ENCODE measurements around the gene ERP44. TPM values are rescaled to one million over a fixed set of nuclear protein-coding genes. Genes with fewer than 3 reads are reported as not detected.
"Not testable (repeated sequence)": the region's sequence is repeated elsewhere in the genome, so short reads cannot be mapped to it uniquely, and the experiment has no call there.

ERP44 gene
- polyA plus RNA-seq, 1 donor = 17.1 TPM

DNA sequence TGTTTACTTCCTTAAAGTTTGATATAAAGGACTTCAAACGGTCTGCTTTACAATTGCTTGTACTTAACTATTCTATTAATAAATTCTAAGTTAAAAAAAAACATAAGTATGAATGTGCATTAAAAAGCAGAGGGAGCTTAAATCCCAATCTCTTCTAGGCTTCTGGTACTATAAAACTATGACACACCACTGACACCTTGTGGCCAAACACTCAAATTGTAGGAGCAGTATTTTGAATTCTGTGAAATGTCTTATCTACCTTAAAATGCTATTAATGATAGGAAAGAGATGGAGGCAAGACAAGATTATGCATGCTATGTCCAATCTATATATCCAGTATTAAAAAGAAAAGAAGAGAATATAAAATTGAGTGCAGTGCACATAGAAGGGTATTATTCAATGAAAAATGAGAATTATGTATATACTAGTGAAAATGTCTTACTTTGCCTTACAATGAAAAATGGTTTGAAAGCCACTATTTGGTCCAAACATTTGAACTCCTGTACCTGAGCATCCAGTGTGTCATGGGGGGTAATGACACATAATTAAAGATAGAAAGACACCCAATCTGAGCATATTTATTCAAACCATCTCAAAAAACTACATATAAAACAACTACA lies 87.6 kb downstream of the ERP44 start:
- DNase-seq = no peak

- DNase-seq = no peak
These were observed 99.0 kb downstream of the ERP44 start for GRCh38 chr9:99999797-100000196.

- no peak for DNase-seq
These were observed 99.9 kb downstream of the ERP44 start for GRCh38 chr9:99998866-99999265.

DNA sequence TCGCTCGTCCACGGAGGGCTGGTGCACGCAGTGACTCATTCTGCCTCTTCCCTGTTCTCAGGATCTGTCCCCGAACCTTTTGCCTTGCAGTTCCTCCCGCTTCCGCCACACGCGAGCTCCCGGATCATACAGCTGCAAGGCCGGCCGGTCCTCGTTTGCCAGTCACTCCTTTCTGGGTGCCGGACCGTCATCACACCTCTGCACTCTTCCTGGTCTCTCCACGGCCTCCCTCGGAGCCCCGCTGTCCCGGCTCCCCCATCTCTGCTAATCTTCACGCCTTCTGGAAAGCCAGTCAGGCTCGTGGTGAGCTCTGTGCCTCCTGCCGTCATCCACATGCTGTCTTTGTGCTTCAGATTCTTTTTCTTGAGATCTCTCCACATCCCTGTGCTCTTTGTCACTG lies 100.5 kb downstream of the ERP44 start:
- DNase-seq = no peak

GRCh38 chr9:99990508-99990907 lies 108.3 kb downstream of the ERP44 start:
- DNase-seq = not testable (repeated sequence)

GRCh38 chr9:99986642-99987041 lies 112.2 kb downstream of the ERP44 start:
- DNase-seq = no peak

DNA sequence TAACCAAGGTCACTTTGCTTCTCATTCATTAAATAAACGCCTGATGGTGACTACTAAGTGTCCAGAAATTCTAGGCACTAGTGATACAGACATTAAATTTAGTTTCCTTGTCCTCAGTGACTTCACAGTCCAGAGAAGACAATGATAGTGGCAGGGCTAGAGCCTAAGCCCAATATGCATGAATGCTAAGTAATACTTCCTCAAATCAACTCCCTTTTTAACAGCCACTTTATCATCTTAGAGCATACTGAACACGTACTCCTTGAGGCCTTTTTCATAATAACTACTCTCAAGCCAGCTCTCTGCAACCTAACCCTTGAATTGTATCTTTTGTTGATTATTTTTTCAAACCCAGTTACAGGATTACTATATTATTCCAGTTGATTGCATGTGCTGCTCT lies 118.2 kb downstream of the ERP44 start:
- no peak for DNase-seq

GRCh38 chr9:99978221-99978620 lies 120.6 kb downstream of the ERP44 start:
- no peak for DNase-seq

DNA sequence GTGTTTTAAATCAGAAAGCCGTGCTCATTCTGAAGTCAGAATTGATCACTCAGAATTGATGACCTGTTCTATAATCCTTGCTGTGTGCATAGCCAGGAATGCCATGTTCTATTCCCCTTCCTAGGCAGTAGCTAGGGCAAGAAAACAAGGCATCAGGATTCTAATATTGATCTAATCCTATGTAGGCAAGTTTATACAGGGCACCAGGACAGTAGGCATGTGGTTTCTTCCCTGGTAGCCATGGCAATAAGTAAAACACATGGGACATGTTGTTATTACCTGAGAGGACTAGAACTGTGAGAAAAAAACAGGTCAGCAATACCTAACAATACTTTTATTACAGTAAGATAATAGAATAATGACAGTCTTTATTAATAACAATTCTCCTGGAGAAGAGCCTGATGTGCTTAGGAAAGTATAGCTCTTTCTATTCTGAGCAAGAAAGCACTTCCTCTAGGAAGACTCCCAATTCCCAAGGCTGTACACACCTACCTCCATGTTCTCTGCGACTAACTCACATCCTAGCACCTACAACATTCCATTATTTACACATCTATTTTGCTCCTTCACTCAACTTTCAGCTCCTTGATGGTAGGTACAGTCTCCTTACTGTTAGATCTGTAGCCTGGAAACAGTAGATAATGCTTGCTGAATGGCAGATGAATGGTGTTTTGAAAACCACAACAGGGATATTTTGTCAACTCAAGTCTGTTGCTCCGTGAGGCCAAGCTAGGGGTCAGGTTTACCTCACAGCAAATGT lies 121.6 kb downstream of the ERP44 start:
- no peak for DNase-seq

GRCh38 chr9:99973455-99973854 lies 125.3 kb downstream of the ERP44 start:
- DNase-seq = no peak

GRCh38 chr9:99971410-99971809 lies 127.4 kb downstream of the ERP44 start:
- DNase-seq = no peak

DNA sequence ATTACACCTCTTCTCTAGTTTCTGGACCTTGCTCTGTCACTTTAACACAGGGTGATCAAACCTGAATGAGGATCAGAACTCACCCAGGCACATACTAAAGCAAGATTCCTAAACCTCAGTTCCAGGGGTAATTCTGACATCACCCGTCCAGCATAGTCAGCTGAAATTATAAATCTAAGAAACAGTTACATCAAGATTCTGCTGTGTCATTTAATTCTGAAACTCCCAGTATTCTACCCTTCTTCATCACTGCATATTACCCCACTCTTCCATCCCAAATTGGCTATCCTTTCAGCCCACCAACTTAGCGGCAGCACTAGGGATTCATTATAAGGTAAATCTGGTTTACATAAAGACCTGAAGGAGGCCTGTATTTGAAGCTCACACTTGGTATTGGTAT lies 128.3 kb downstream of the ERP44 start:
- no peak for DNase-seq

GRCh38 chr9:99967457-99967856 lies 131.3 kb downstream of the ERP44 start:
- no peak for DNase-seq

DNA sequence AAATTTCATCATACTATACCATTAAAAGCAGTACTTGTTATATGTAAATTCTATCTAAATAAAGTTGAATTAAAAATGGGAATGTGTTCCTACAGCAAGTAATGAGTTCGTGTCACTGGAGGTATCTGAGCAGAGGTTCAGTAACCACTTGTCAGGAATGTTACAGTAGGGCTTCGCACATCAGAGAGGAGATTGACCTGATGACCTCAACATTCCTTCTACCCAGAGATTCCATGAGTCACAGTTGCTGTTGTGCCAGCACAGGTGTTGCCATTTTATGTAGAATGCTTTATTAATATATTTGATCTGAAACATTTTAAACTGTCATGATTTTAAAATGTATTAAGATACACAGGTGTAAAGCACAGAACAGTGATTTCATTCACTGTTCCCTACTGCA lies 132.1 kb downstream of the ERP44 start:
- no peak for DNase-seq

DNA sequence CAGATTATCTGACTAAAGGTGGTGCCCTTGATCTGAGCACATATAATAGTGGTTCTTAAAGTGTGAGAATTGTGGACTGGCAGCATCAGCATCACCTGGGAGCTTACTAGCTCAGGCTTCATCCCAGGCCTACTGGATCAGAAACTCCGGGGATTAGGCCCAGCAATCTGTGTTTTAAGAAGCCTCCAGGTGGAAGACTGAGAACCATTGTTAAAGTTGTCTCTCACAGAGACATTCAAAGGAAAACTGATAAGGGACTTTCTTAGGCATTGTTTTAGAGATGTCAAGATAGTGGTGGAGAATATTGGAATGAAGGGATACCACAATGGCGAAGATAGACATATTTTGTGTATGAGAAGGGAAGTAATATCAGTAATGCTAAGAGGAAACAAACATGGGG lies 132.8 kb downstream of the ERP44 start:
- DNase-seq = no peak

GRCh38 chr9:99964336-99964735 lies 134.5 kb downstream of the ERP44 start:
- no peak for DNase-seq

- no peak for DNase-seq
These were observed 136.0 kb downstream of the ERP44 start for GRCh38 chr9:99962680-99963261.

- no peak for DNase-seq
These were observed 143.2 kb downstream of the ERP44 start for GRCh38 chr9:99955606-99956005.

GRCh38 chr9:99954819-99955218 lies 144.0 kb downstream of the ERP44 start:
- peak; percentile 7 for DNase-seq

- DNase-seq = no peak
These were observed 144.8 kb downstream of the ERP44 start for GRCh38 chr9:99953861-99954507.

GRCh38 chr9:99948896-99949295 lies 149.9 kb downstream of the ERP44 start:
- DNase-seq = no peak

- no peak for DNase-seq
These were observed 150.3 kb downstream of the ERP44 start for GRCh38 chr9:99948482-99948881.

GRCh38 chr9:99947395-99947794 lies 151.4 kb downstream of the ERP44 start:
- DNase-seq = no peak
